NT2/D1 (cell line): Measurements from ENCODE around the gene COL11A2.

Experiments used
- DNase-seq: peaks from one replicate; pipeline ENCODE4 v3.0.0-alpha.2; 2011; ENCODE audit warnings: low read depth, low spot score
- H3K27me3 ChIP-seq: 2 replicates; pipeline ENCODE4 v1.6.0; 2011; ENCODE audit warnings: mild to moderate bottlenecking; ENCODE audit not compliant: insufficient read length, insufficient read depth
- H3K36me3 ChIP-seq: 2 replicates; pipeline ENCODE4 v1.6.1; 2011; ENCODE audit warnings: mild to moderate bottlenecking, low read length, mixed read lengths; ENCODE audit not compliant: insufficient read depth, insufficient read length
- H3K4me1 ChIP-seq: 2 replicates; pipeline ENCODE4 v1.5.1; 2011; ENCODE audit not compliant: insufficient read depth, insufficient read length
- H3K4me3 ChIP-seq: 2 replicates; pipeline ENCODE4 v1.5.1; 2011; ENCODE audit warnings: low read depth; ENCODE audit not compliant: insufficient read length
- H3K9ac ChIP-seq: 2 replicates; pipeline ENCODE4 v1.6.0; 2011; ENCODE audit warnings: low read depth; ENCODE audit not compliant: insufficient read length
- H3K9me3 ChIP-seq: 2 replicates; pipeline ENCODE4 v1.5.1; 2011; ENCODE audit warnings: mild to moderate bottlenecking, low read length; ENCODE audit not compliant: insufficient read depth
- SUZ12 ChIP-seq: IDR thresholded peaks from 2 replicates; pipeline ENCODE4 v1.6.1; 2011; ENCODE audit not compliant: insufficient read length, insufficient read depth; ENCODE audit errors: extremely low read depth
- YY1 ChIP-seq: IDR thresholded peaks from 2 replicates; pipeline ENCODE4 v1.6.1; 2011; ENCODE audit not compliant: insufficient read length, insufficient read depth
- ZNF274 ChIP-seq: IDR thresholded peaks from 2 replicates; pipeline ENCODE4 v1.6.1; 2011; ENCODE audit warnings: mild to moderate bottlenecking, low read depth, low read length

COL11A2 gene

DNA sequence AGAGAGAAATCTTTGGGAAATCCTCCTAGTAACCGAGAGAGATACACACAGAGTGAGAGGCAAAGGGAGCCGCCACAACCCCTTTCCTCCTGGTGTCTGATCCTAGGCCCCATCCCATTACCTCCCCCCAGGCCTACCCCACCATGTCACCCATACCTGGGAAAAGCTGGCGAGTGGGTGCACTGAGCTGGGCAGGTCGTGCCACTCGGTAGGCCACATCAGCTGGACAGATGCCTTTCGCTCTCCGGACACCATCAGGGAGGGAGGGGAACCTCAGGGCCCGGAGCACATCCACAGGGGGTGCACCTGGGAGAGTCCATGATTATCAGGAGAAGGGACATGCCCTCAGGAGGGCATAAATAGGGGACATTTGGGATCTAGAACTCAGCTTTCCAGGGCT is 3.1 kb downstream of the COL11A2 start:
- no peak for DNase-seq
- H3K4me3 ChIP-seq: no peak overlapping the region
- peaks cover 7% of the 10 kb centered on the region for H3K4me1 ChIP-seq
- H3K36me3 ChIP-seq: peaks cover 2% of the 10 kb centered on the region
- no peaks in the 10 kb centered on the region for H3K9me3 ChIP-seq
- TF ChIP-seq ZNF274 (no peak), YY1 (no peak), SUZ12 (no peak)
- no peak overlapping the region for H3K9ac ChIP-seq
- H3K27me3 ChIP-seq: peaks cover 34% of the 10 kb centered on the region

DNA sequence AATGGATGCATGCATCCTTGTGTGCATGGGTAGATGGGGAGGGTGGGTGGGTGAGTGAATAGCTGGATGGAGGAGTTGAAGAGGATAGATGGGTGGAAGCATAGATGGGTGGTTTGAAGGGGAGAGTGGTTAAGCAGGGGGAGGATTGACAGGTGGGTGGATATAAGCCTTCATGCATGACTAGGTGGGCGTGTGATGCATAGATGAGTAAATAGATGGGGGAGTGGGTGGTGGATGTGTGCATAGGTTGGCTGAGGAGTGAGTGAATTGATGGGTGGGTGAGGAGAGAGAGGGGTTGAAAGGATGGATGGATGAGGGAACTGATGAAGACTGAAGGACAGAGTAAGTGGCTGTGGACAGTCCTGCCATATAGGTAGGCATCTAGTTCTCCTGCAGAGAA is 4.5 kb downstream of the COL11A2 start:
- TF ChIP-seq YY1: no peak
- TF ChIP-seq ZNF274: no peak
- TF ChIP-seq SUZ12: no peak
- Histone ChIP-seq H3K9ac (no peak overlapping the region), H3K4me3 (no peak overlapping the region), H3K36me3 (no peaks in the 10 kb centered on the region), H3K4me1 (peaks cover 5% of the 10 kb centered on the region), H3K9me3 (no peaks in the 10 kb centered on the region), H3K27me3 (peaks cover 32% of the 10 kb centered on the region)
- no peak for DNase-seq

DNA sequence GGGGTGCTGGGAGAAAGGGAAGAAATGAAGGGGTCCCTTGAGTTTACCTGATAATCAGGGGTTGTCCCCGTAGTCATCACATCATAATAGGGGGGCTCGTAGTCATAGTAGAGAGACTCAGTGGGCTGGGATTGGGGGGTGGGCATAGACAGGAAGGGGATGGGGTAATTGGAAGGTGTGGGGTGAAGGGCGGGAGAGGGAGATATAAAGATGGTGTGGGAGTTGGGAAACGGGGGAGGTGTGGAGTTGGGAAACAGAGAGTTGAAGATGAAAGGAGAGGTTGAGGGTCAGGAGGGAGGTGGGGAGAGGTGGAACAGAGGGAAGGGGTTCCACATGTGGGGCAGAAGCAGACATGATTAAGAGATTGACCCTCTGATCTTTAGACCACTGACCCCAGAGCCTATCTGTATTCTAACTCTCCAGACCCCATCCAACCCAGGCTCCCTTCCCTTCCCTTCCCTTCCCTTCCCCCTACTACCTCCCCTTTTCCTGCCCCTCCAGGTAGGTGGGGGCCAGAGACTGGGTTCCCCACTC is 6.5 kb downstream of the COL11A2 start:
- Histone ChIP-seq H3K36me3 (no peaks in the 10 kb centered on the region), H3K27me3 (peaks cover 12% of the 10 kb centered on the region), H3K9me3 (no peaks in the 10 kb centered on the region), H3K4me1 (no peaks in the 10 kb centered on the region), H3K9ac (no peak overlapping the region), H3K4me3 (no peak overlapping the region)
- TF ChIP-seq ZNF274 (no peak), YY1 (no peak), SUZ12 (no peak)
- no peak for DNase-seq

DNA sequence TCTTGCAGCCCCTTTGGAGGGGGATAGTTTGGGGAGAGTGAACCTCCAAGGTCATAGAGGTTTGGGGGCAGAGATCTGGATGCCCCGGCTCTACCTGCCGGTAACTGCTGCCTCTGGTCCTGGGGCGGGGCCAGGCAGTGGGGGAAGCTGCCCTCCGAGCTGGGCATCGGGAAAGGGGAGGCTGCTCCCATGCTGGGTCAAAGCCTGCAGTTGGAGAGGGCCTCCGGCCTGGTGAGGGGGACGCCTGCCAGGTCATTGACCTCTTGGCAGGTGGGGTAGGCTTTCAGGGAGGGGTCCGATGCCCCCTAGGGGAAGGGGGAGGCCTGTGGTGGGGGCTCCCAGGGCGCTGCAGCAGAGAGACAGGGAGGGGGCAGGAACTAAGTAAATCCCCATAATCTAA is 7.1 kb downstream of the COL11A2 start:
- H3K36me3 ChIP-seq: no peaks in the 10 kb centered on the region
- no peaks in the 10 kb centered on the region for H3K4me1 ChIP-seq
- H3K27me3 ChIP-seq: peaks cover 9% of the 10 kb centered on the region
- no peak overlapping the region for H3K4me3 ChIP-seq
- TF ChIP-seq SUZ12: no peak
- no peak for TF ChIP-seq ZNF274
- no peak for TF ChIP-seq YY1
- no peaks in the 10 kb centered on the region for H3K9me3 ChIP-seq
- no peak overlapping the region for H3K9ac ChIP-seq
- DNase-seq: no peak

DNA sequence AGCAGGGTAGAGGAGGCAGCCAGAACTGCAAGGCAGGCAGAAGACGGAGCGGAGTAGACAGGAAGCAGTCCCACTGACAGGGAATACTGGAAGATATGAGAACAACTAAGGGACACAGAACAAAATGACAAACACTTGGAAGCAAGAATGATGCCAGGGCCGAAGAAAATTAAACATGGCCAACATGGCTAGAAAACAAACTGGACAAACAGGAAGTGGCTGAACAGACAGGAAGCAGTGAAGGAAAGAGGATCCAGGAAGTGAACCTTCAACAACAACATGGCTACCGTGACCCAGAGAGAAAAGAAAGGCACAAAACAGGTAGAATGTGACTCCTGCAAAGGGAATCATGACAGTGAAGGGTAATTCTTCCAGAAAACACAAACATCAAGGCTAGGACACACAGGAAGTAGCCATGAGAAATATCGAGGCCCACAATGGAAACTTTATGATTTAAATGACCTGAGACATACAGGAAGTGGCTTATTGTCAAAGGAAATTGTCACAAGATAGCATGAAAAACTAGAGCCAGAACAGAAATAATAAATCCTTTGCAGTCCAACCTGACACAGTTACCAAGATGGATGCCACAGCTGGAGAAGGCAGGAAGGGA is 9.1 kb downstream of the COL11A2 start:
- Histone ChIP-seq H3K36me3 (no peaks in the 10 kb centered on the region), H3K27me3 (no peaks in the 10 kb centered on the region), H3K4me1 (no peaks in the 10 kb centered on the region), H3K4me3 (no peak overlapping the region), H3K9me3 (no peaks in the 10 kb centered on the region), H3K9ac (no peak overlapping the region)
- TF ChIP-seq ZNF274 (no peak), SUZ12 (no peak), YY1 (no peak)
- no peak for DNase-seq

DNA sequence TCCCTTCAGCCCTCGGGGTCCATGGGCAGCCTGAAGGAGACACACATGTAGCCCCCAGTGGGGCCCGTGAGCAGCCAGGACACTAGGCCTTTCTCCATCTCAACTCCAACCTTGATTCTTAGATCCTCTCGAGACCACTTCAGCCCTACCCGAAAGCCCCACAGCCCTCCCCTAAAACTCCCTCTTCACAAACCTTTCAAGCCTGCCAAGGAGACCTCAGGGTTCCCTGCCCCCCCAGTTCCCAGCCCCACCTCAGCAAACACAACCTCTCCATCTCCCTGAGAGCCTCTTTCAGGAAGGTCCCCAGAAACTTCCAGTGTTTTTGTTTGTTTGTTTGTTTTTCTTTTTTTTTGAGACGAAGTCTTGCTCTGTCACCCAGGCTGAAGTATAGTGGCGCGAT is 11.1 kb downstream of the COL11A2 start:
- DNase-seq: no peak
- Histone ChIP-seq H3K4me3 (no peak overlapping the region), H3K27me3 (no peaks in the 10 kb centered on the region), H3K4me1 (no peaks in the 10 kb centered on the region), H3K9me3 (no peaks in the 10 kb centered on the region), H3K36me3 (no peaks in the 10 kb centered on the region), H3K9ac (no peak overlapping the region)
- TF ChIP-seq ZNF274 (no peak), SUZ12 (no peak), YY1 (no peak)

DNA sequence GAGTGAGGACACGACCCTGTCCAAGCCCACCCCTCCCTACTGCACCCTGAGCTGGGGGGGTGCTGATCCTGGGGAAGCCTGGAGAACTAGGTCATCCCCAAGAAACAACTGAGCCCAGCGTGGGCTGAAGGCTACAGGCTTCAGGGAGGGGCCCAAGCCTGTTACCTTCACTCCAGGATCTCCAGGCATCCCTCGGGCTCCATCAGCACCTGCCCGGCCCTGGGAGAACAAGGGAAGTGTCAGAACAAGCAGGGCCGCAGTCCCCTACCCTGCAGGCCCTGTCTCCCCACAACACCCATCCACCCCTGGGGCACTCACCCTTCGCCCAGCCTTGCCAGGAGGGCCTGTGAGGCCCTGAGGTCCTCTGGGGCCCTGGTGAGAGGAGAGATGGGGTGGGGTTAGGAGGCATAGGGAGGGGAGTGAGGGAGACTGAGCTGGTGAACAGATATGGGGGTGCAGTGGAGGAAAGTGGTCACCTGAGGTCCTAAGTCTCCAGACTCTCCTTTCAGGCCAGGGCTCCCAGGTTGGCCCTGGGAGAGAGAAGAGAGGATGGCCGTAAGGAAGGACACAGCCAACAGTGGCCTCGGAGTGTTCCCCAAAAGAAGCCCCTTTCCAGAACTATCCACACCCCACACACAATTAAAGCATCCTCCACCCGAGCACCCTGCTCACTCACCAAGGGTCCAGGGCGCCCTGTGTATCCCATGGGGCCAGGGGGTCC is 13.4 kb downstream of the COL11A2 start:
- TF ChIP-seq ZNF274: no peak
- no peak for TF ChIP-seq YY1
- TF ChIP-seq SUZ12: no peak
- no peaks in the 10 kb centered on the region for H3K9me3 ChIP-seq
- H3K27me3 ChIP-seq: no peaks in the 10 kb centered on the region
- H3K9ac ChIP-seq: no peak overlapping the region
- H3K4me3 ChIP-seq: no peak overlapping the region
- H3K4me1 ChIP-seq: no peaks in the 10 kb centered on the region
- no peaks in the 10 kb centered on the region for H3K36me3 ChIP-seq
- DNase-seq: no peak
